Mucosa of gallbladder (tissue), 1 donor: ENCODE data around the gene DEUP1. TPM values are rescaled to one million over a fixed set of nuclear protein-coding genes. Genes with fewer than 3 reads are reported as not detected.
"Not testable (repeated sequence)": the region's sequence is repeated elsewhere in the genome, so short reads cannot be mapped to it uniquely, and the experiment has no call there.

ENCODE experiments used
- DNase-seq: peaks from one replicate; pipeline ENCODE4 v3.0.0-alpha.2; 2020; ENCODE audit warnings: low spot score
- total RNA-seq: library from RNA; stranded (reverse); gene quantifications from one replicate; pipeline ENCODE4 v1.2.1, GENCODE V29; 2021
- donor health status: DM: no; HTN: no; CAD: no.

Gene DEUP1
- total RNA-seq, 1 donor from 2014 or later, result 0.14 TPM

DNA sequence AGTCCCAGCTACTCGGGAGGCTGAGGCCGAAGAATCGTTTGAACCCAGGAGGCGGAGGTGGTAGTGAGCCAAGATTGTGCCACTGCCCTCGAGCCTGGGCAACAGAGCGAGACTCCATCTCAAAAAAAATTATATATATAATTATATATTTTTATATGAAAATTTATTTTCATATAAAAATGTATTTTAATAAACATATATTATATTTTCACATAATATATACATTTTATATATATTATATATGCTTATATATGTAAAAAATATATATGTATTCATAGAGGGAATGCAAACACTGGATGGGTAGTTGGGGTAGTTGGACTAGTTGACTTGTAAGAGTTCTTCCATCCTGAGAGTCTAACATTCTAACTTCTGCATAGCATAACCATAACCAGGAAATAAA, 20.3 kb downstream of the DEUP1 start:
- DNase-seq, result no peak

GRCh38 chr11:93359396-93359795, 28.9 kb downstream of the DEUP1 start:
- no peak for DNase-seq

DNA sequence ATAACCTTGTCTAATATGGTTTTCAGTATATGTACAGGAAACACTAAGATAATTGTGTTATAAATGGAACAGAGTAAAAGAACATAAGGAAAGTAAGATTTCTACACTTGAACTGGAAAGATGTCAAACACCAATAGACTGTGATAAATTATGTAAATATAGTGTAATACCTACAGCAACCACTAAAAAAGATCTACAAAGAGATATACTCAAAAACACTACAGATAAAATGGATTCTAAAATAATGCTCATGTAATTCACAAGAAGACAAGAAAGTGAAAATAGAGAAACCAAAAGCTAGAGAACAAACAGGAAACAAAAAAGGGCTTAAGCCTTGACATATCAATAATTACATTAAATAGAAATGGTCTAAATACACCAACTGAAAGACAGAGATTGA, 30.9 kb downstream of the DEUP1 start:
- no peak for DNase-seq

- no peak for DNase-seq
These were observed 37.5 kb downstream of the DEUP1 start for GRCh38 chr11:93368022-93368421.

- no peak for DNase-seq
These were observed 39.7 kb downstream of the DEUP1 start for GRCh38 chr11:93370260-93370659.

GRCh38 chr11:93389737-93390136, 59.2 kb downstream of the DEUP1 start:
- DNase-seq, result no peak

DNA sequence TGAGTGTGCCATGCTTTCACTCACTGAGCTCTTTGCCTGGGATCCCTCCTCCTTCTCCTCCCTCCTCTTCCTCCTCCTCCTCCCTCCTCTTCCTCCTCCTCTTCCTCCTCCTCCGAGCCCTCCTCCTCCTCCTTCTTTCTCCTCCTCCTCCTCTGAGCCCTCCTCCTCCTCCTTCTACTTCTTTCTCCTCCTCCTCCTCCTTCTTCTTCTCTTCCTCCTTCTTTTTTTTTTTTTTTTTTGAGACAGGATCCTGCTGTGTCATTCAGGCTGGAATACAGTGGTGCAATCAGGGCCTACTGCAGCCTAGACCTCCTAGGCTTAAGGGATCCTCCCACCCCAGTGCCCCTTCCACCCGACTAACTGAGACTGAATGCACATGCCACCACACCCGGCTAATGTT, 62.3 kb downstream of the DEUP1 start:
- DNase-seq, result no peak

DNA sequence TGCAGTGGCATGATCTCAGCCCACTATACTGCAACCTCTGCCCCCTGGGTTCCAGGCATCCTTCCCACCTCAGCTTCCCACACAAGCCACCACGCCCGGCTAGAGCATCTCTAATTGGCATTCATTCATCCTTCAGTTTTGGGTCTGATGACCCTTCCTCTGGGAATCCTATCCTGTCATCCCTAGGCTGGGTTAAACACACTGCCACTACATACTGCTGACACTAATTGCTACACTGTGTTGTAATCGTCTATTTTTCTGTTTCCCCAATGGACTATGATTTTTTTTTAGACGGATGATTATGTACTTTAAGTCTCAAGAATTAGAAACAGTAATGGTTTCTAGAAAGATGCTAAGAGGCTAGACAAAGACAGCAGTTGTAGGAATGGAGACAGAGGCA, 62.8 kb downstream of the DEUP1 start:
- DNase-seq, result no peak

- no peak for DNase-seq
These were observed 63.9 kb downstream of the DEUP1 start for GRCh38 chr11:93394488-93394887.

DNA sequence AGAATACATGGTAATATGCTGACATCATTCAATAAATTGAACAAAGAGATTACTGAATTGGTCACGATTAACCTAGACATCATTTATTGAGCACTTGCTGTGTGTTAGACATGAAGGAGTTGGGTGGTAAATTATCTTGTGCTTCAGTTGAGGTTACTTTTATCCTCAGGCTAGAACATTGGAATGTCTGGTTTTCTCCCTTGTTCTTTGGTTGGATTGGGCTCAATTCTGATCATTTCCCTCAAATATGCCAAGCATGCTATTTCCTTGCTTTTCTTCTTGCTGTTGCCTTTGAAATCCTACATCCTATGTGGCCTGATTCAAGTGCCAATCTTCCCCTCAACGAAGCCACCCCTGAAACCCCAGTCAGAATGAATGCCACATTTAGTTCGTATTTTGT, 65.8 kb downstream of the DEUP1 start:
- no peak for DNase-seq

- no peak for DNase-seq
These were observed 73.4 kb downstream of the DEUP1 start for GRCh38 chr11:93403930-93404329.

DNA sequence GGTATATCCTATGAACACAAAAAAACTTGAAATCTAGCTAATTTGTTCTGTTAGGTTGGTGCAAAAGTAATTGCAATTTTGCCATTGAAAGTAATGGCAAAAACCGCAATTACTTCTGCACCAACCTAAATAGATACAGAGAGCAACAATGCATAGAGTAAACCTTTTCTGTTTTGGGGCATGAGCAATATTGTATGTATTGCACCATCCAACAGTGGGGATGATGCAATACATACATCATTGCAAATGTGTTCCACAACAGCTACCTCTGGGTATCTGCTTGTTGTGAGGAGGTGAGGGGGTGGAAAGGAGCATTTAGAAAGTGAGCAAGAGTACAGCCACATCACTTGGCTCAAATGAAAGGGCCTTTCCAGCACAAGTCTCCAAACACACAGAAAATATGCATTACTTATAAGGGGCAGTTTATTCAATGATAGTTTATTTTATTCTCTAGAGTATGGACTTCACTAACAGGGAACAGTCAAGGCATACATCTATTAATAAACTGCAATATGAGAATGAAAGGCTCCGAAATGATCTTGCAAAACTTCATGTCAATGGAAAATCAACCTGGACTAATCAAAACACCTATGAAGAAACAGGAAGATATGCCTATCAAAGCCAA, 77.3 kb downstream of the DEUP1 start:
- no peak for DNase-seq

GRCh38 chr11:93410441-93410840, 79.9 kb downstream of the DEUP1 start:
- no peak for DNase-seq

DNA sequence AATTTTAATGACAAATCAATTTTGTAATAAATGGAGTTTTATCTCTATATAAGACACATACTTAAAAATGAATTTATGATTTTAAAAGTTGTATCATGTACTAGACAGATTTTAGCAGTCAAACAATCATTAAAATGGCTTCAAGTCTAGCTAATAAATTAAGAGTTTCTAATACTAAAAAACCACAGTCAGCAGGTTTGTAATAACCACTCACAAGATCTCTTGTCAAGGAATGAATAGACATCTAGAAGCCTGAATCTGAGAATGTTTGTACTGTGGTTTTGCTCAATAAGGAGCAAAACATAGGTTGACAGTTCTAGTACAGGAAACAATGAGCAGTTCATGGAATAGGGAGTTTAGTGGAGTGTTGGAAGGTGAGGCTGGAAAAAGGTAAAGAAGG, 81.2 kb downstream of the DEUP1 start:
- no peak for DNase-seq

DNA sequence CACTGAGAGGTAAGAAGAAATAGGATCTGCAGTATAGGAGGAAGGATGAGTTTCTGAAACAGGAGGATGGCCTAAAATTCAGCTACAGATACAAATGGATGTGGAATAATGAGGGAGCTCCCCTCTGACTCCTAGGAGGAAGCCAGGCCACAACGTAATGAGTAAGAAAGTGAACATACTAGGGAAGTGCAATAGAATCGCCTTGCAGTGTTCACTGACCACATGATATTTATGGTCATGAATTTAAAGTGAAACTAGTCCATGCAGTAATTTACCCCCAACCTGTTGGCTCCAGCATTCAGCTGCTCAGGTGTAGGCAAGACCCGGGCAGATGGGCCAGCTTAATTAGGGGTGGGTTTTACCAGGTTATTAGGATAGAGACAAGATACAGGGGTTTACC, 101.7 kb downstream of the DEUP1 start:
- DNase-seq, result no peak

DNA sequence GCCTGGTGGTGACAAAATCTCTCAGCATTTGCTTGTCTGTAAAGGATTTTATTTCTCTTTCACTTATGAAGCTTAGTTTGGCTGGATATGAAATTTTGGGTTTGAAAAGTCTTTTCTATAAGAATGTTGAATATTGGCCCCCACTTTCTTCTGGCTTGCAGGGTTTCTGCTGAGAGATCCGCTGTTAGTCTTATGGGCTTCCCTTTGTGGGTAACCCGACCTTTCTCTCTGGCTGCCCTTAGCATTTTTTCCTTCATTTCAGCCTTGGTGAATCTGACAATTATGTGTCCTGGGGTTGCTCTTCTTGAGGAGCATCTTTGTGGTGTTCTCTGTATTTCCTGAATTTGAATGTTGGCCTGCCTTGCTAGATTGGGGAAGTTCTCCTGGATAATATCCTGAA, 112.7 kb downstream of the DEUP1 start:
- not testable (repeated sequence) for DNase-seq

DNA sequence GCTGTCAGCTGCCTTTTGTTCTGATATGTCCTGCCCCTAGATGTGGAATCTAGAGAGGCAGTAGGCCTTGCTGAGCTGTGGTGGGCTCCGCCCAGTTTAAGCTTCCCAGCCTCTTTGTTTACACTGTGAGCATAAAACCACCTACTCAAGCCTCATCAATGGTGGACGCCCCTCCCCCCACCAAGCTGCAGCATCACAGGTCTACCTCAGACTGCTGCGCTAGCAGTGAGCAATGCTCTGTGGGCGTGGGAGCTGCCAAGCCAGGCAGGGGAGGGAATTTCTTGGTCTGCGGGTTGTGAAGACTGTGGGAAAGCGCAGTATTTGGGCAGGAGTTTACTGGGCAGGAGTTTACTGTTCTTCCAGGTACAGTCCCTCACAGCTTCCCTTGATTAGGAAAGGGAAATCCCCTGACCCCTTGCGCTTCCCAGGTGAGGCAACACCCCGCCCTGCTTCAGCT, 114.1 kb downstream of the DEUP1 start:
- DNase-seq, result no peak

- no peak for DNase-seq
These were observed 127.7 kb downstream of the DEUP1 start for GRCh38 chr11:93458286-93458685.

DNA sequence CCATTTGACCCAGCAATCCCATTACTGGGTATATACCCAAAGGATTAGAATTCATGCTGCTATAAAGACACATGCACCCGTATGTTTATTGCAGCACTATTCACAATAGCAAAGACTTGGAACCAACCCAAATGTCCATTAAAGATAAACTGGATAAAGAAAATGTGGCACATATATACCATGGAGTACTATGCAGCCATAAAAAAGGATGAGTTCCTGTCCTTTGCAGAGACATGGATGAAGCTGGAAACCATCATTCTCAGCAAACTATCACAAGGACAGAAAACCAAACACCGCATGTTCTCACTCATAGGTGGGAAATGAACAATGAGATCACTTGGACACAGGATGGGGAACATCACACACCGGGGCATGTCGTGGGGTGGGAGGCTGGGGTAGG, 133.1 kb downstream of the DEUP1 start:
- DNase-seq, result not testable (repeated sequence)

DNA sequence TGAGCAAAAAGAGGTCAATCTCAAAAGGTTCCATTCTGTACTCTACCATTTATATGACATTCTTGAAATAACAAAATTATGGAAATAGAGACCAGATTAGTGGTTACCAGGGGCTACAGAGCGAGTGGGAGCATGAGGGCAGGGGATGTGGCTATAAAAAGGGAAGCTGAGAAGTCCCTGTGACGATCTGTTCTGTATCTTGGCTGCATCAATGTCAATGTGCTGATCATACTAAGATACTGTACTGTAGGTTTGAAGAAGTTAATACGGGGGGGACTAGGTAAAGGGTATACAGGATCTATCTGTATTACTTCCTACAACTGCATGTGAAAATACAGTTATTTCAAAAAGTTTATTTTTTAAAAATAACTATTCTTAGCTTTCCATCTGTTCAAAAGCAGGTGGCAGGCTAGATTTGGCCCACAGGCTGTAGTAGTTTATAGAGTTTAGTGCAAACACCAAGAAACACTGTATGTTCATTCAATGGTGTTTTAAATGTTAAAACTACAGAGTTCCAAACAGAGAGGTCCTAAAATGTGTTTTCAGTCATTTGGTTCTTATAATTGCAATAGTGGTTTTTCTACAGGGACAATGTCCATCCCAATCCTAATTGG, 134.5 kb downstream of the DEUP1 start:
- no peak for DNase-seq

- no peak for DNase-seq
These were observed 136.5 kb downstream of the DEUP1 start for GRCh38 chr11:93467054-93467453.

GRCh38 chr11:93468290-93468689, 137.7 kb downstream of the DEUP1 start:
- no peak for DNase-seq

DNA sequence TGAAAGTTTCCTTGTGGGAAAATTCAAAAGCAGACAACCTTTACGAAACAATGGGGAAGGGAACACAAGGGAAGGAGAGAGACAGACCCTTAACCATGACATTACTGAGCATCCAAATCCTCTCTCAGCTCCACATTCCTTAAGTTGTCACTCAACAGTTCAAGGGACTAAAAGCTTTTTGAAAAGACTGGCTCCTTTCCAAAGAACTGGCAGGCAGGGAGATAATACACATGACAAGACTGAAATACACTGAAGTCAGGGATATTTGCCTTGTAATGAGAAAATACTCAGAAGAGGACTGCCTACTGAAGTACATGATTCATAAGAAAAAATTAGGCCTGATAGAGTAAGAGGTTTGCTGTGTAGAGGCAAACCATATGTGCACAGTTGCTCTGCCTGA, 143.6 kb downstream of the DEUP1 start:
- DNase-seq, result no peak

GRCh38 chr11:93476796-93477195, 146.3 kb downstream of the DEUP1 start:
- DNase-seq, result no peak
